ENCODE results near the gene SPOPL. TPM values are rescaled to one million over a fixed set of nuclear protein-coding genes. Genes with fewer than 3 reads are reported as not detected.
A peak's percentile ranks its signal among the peaks of the same experiment; 100 is the strongest.

SPOPL gene
- total and polyA plus RNA-seq, 2 of the 4 experiments (the other 2 are of a cell fraction): 4.8 to 20.3 TPM

GRCh38 chr2:138596403-138596802 is 94.8 kb downstream of the SPOPL start:
- no peak overlapping the region for H2BK120ac ChIP-seq (ENCODE audit: low read depth, low read length)
- no CpG with 5 or more reads among the region's 3 CpGs for WGBS, 2 experiments (ENCODE audit: extremely low coverage in 2 of 2, insufficient read length in 1 of 2)
- H4K8ac ChIP-seq (ENCODE audit: low read depth in 2 of 2, low read length in 2 of 2): no peak overlapping the region
- no peak overlapping the region for H2BK5ac ChIP-seq (ENCODE audit: low read depth, low read length, poor library complexity, severe bottlenecking)
- in situ Hi-C loops (cut with MboI; ENCODE audit: low sequenced_read_pairs): no loop called here
- H2BK20ac ChIP-seq (ENCODE audit: low read depth, low read length): no peak overlapping the region
- H3K18ac ChIP-seq (ENCODE audit: low read depth, low read length): no peak overlapping the region
- H3K4me2 ChIP-seq (ENCODE audit: low read depth, low read length): no peak overlapping the region
- intact Hi-C loops (cut with micrococcal nuclease): no loop called here
- no peaks in the 10 kb centered on the region for H3K79me1 ChIP-seq (ENCODE audit: low read depth in 1 of 2, low read length in 2 of 2)
- no peak overlapping the region for H3K27ac ChIP-seq (ENCODE audit: insufficient read depth, low read length)
- H3K9me3 ChIP-seq (ENCODE audit: control insufficient read depth, insufficient read depth, low read length): no peaks in the 10 kb centered on the region
- no peak overlapping the region for H2AK5ac ChIP-seq (ENCODE audit: low read depth, low read length)
- ChIA-PET POLR2A (ENCODE audit: unreplicated experiment) (no interaction called here), CTCF (no interaction called here)
- ATAC-seq (ENCODE audit: low read depth) (no peak), DNase-seq (no peak)
- BruUV-seq (replicated peaks): no TSS peak
- no peak overlapping the region for H3K4ac ChIP-seq (ENCODE audit: low read depth, low read length)
- no peak overlapping the region for H4K91ac ChIP-seq (ENCODE audit: insufficient read depth, low read depth, low read length)
- H4K5ac ChIP-seq (ENCODE audit: low read depth, low read length): no peak overlapping the region
- no peaks in the 10 kb centered on the region for H3K9me1 ChIP-seq (ENCODE audit: insufficient read depth, low read length)
- H3K9ac ChIP-seq (ENCODE audit: low read depth, low read length): no peak overlapping the region
- H3K14ac ChIP-seq (replicated peaks; ENCODE audit: low read depth, low read length): no peak overlapping the region
- H3K4me1 ChIP-seq (ENCODE audit: control insufficient read depth, insufficient read depth, low read length): no peaks in the 10 kb centered on the region
- H3K27me3 ChIP-seq (ENCODE audit: control insufficient read depth, insufficient read depth, low read length): no peaks in the 10 kb centered on the region
- no peak overlapping the region for H3K23ac ChIP-seq (ENCODE audit: low read depth, low read length)
- no peak overlapping the region for H2AK9ac ChIP-seq (replicated peaks; ENCODE audit: low read depth, low read length, poor library complexity)
- no peaks in the 10 kb centered on the region for H4K20me1 ChIP-seq (ENCODE audit: insufficient read depth, low read length)
- TF ChIP-seq RCOR1 (IDR thresholded peaks at IDR 0.05; ENCODE audit: insufficient replicate concordance, low read length): no peak
- TF ChIP-seq, protein P1, sequence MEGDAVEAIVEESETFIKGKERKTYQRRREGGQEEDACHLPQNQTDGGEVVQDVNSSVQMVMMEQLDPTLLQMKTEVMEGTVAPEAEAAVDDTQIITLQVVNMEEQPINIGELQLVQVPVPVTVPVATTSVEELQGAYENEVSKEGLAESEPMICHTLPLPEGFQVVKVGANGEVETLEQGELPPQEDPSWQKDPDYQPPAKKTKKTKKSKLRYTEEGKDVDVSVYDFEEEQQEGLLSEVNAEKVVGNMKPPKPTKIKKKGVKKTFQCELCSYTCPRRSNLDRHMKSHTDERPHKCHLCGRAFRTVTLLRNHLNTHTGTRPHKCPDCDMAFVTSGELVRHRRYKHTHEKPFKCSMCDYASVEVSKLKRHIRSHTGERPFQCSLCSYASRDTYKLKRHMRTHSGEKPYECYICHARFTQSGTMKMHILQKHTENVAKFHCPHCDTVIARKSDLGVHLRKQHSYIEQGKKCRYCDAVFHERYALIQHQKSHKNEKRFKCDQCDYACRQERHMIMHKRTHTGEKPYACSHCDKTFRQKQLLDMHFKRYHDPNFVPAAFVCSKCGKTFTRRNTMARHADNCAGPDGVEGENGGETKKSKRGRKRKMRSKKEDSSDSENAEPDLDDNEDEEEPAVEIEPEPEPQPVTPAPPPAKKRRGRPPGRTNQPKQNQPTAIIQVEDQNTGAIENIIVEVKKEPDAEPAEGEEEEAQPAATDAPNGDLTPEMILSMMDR (conservative IDR thresholded peaks at IDR 0.05; ENCODE audit: low read depth, low read length): no peak
- TF ChIP-seq RAD21 (IDR thresholded peaks at IDR 0.05; ENCODE audit: low read length): no peak
- no peak for TF ChIP-seq SMC3 (IDR thresholded peaks at IDR 0.05; ENCODE audit: low read depth, low read length)
- TF ChIP-seq MAZ (IDR thresholded peaks at IDR 0.05; ENCODE audit: borderline replicate concordance, low read depth, low read length): no peak
- dilution Hi-C loops (cut with HindIII; ENCODE audit: low sequenced_read_pairs, unreplicated experiment): no loop called here
- H3K56ac ChIP-seq (ENCODE audit: extremely low read depth, insufficient read depth, low read length): no peak overlapping the region
- H3K4me3 ChIP-seq (ENCODE audit: insufficient read depth, low read depth, low read length): no peak overlapping the region
- H3K36me3 ChIP-seq (ENCODE audit: control insufficient read depth, insufficient read depth, low read length): no peaks in the 10 kb centered on the region
- H2BK15ac ChIP-seq (ENCODE audit: low read depth, low read length): no peak overlapping the region
- peak overlapping the region; percentile 29 for H2AFZ ChIP-seq (replicated peaks; ENCODE audit: low read length, poor library complexity)
